HG03520 (cell line): Measurements from ENCODE around the gene FRYL.
"Not testable (repeated sequence)": the region's sequence is repeated elsewhere in the genome, so short reads cannot be mapped to it uniquely, and the experiment has no call there.

ENCODE experiments used
- ATAC-seq: cut with Tn5 transposase; IDR thresholded peaks from one replicate; pipeline ENCODE4 v1.9.1; 2021; ENCODE audit warnings: mild to moderate bottlenecking, moderate library complexity; ENCODE audit not compliant: unreplicated experiment

FRYL gene

GRCh38 chr4:48454591-48454990 lies 325.5 kb downstream of the FRYL start:
- ATAC-seq, result no peak

GRCh38 chr4:48451656-48452055 lies 328.4 kb downstream of the FRYL start:
- not testable (repeated sequence) for ATAC-seq

GRCh38 chr4:48450740-48451139 lies 329.3 kb downstream of the FRYL start:
- no peak for ATAC-seq

GRCh38 chr4:48449151-48449550 lies 330.9 kb downstream of the FRYL start:
- ATAC-seq, result no peak
